Ishikawa (cell line): Measurements from ENCODE around the gene ACACA.

Experiments used
- CEBPB ChIP-seq: IDR thresholded peaks from 2 replicates; pipeline ENCODE4 v1.6.1; 2012
- CREB1 ChIP-seq: IDR thresholded peaks from 2 replicates; pipeline ENCODE4 v1.6.1; 2012; ENCODE audit warnings: low read depth
- EGR1 ChIP-seq: IDR thresholded peaks from 2 replicates; pipeline ENCODE4 v1.6.1; 2012
- EP300 ChIP-seq: IDR thresholded peaks from 2 replicates; pipeline ENCODE4 v1.6.1; 2012; ENCODE audit warnings: borderline replicate concordance
- FOXM1 ChIP-seq: IDR thresholded peaks from 2 replicates; pipeline ENCODE4 v1.6.1; 2012; ENCODE audit warnings: low read depth, borderline replicate concordance
- MAX ChIP-seq: IDR thresholded peaks from 2 replicates; pipeline ENCODE4 v1.6.1; 2012
- RAD21 ChIP-seq: IDR thresholded peaks from 2 replicates; pipeline ENCODE4 v1.6.1; 2012; ENCODE audit warnings: low read depth
- REST ChIP-seq: IDR thresholded peaks from 2 replicates; pipeline ENCODE4 v1.6.1; 2012; ENCODE audit warnings: low read depth, mild to moderate bottlenecking
- TAF1 ChIP-seq: IDR thresholded peaks from 2 replicates; pipeline ENCODE4 v1.6.1; 2012; ENCODE audit warnings: low read depth, mild to moderate bottlenecking
- USF1 ChIP-seq: IDR thresholded peaks from 2 replicates; pipeline ENCODE4 v1.6.1; 2012
- YY1 ChIP-seq: IDR thresholded peaks from 2 replicates; pipeline ENCODE4 v1.6.1; 2012; ENCODE audit warnings: low read depth

GRCh38 chr17:37315601-37316000 is 91.0 kb downstream of the ACACA start:
- no peak for TF ChIP-seq MAX
- TF ChIP-seq YY1, result no peak
- no peak for TF ChIP-seq TAF1
- no peak for TF ChIP-seq CEBPB
- no peak for TF ChIP-seq RAD21
- TF ChIP-seq REST, result no peak
- no peak for TF ChIP-seq FOXM1
- no peak for TF ChIP-seq CREB1
- no peak for TF ChIP-seq USF1
- no peak for TF ChIP-seq EP300
- no peak for TF ChIP-seq EGR1
